Measurements from ENCODE around the gene POM121. TPM values are rescaled to one million over a fixed set of nuclear protein-coding genes. Genes with fewer than 3 reads are reported as not detected.

POM121 gene
- total and polyA plus RNA-seq, 10 of the 15 experiments (the other 5 are each of a cell fraction or from before 2014, with no cell fraction given), result 2.4 to 65.7 (median 14.1) TPM

- TF ChIP-seq CUX1 (IDR thresholded peaks at IDR 0.05; ENCODE audit: insufficient replicate concordance, low read depth, low read length), result no peak
- TF ChIP-seq NFYA (IDR thresholded peaks at IDR 0.05; ENCODE audit: borderline replicate concordance, low read depth, low read length), result no peak
- TF ChIP-seq MTA3 (IDR thresholded peaks at IDR 0.05; ENCODE audit: borderline replicate concordance, low read length), result peak; percentile 46; the same call in 1 of the 2 replicates
- no peak for TF ChIP-seq SPI1 (IDR thresholded peaks at IDR 0.05; ENCODE audit: borderline replicate concordance, insufficient read depth, low read depth, low read length)
- no peak for TF ChIP-seq ZNF24 (IDR thresholded peaks at IDR 0.05)
- TF ChIP-seq IKZF1 (conservative IDR thresholded peaks at IDR 0.05), result peak; percentile 83
- TF ChIP-seq PKNOX1 (IDR thresholded peaks at IDR 0.05), result no peak
- no peak for TF ChIP-seq IRF5 (IDR thresholded peaks at IDR 0.05; ENCODE audit: borderline replicate concordance)
- peak; percentile 53 for TF ChIP-seq ATF7 (IDR thresholded peaks at IDR 0.05; ENCODE audit: low read depth)
- TF ChIP-seq JUND (IDR thresholded peaks at IDR 0.05; ENCODE audit: low read depth, low read length), result no peak
- TF ChIP-seq ELK1 (IDR thresholded peaks at IDR 0.05; ENCODE audit: low read depth, low read length), result no peak
- no peak for TF ChIP-seq PAX8 (IDR thresholded peaks at IDR 0.05)
- TF ChIP-seq STAT3 (IDR thresholded peaks at IDR 0.05; ENCODE audit: low read depth, low read length), result no peak
- peak; percentile 87 for TF ChIP-seq NBN (IDR thresholded peaks at IDR 0.05)
- peak; percentile 60; the same call in 1 of the 2 replicates for TF ChIP-seq TAF1 (IDR thresholded peaks at IDR 0.05; ENCODE audit: borderline replicate concordance, low read depth, low read length)
- no peak for TF ChIP-seq FOS (IDR thresholded peaks at IDR 0.05; ENCODE audit: borderline replicate concordance, extremely low read depth, insufficient read length)
- TF ChIP-seq ZNF384 (IDR thresholded peaks at IDR 0.05; ENCODE audit: borderline replicate concordance, low read depth, low read length), result no peak
- no peak for TF ChIP-seq SKIL (IDR thresholded peaks at IDR 0.05; ENCODE audit: low read depth, poor library complexity, severe bottlenecking)
- TF ChIP-seq CREM (IDR thresholded peaks at IDR 0.05; ENCODE audit: low read depth), result peak; percentile 99
Measured at GRCh38 chr7:72924733-72925545, at the start of gene POM121 (continued).

Measured in GM12878 (cell line).